ENCODE measurements around the gene TICAM2. TPM values are rescaled to one million over a fixed set of nuclear protein-coding genes. Genes with fewer than 3 reads are reported as not detected.
A peak's percentile ranks its signal among the peaks of the same experiment; 100 is the strongest.

TICAM2 gene
- total and polyA plus RNA-seq, 10 of the 15 experiments (the other 5 are each of a cell fraction or from before 2014, with no cell fraction given) = 0.14 to 7.0 (median 2.9) TPM

DNA sequence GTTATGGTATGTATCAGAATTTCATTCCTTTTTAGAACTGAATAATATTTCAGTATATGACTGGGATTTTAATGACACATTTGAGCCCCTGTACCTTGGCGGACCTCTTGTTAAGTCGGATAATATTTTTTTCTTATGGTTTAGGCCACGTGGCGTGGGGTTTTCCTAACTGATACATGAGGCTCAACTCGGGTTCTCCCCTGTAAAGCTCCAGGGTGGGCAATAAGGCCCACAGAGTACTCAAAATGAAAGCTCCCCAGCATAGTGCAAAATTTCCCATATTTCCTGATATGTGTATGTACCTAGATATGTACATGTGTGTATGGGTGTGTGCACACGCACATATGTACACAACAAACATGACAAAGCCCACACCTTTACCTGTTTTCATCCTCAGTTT lies 24.5 kb downstream of the TICAM2 start:
- FAIRE-seq (no peak), DNase-seq (ENCODE audit: low read depth, low spot score) (no peak), ATAC-seq (peak; percentile 60)
- Histone ChIP-seq H3K4me1 (ENCODE audit: control insufficient read depth, insufficient read depth, low read length) (peaks cover 43% of the 10 kb centered on the region), H3K27ac (ENCODE audit: control insufficient read depth, insufficient read depth) (peak overlapping the region; percentile 54), H3K9ac (ENCODE audit: control insufficient read depth, insufficient read depth, low read length) (no peak overlapping the region), H3K4me2 (ENCODE audit: control insufficient read depth, insufficient read depth) (0 out of 2 replicates have a peak overlapping the region, but pooled peaks have one; percentile 53), H3K9me3 (replicated peaks; ENCODE audit: control insufficient read depth, insufficient read depth, low read length) (peaks cover 10% of the 10 kb centered on the region; the same call in 2 of the 3 replicates), H2AFZ (ENCODE audit: control insufficient read depth, low read depth, low read length) (peak overlapping the region; percentile 13; the same call in 1 of the 2 replicates), H3K27me3 (replicated peaks in 1 of 2; ENCODE audit: control insufficient read depth in 2 of 2, insufficient read depth in 2 of 2, low read length in 1 of 2) (no peaks in the 10 kb centered on the region), H3K4me3 (no peak overlapping the region), H3K36me3 (ENCODE audit: control insufficient read depth in 2 of 2, insufficient read depth in 2 of 2, low read length in 1 of 2) (0 out of 4 replicates have a peak, but pooled peaks cover 0 to 4% of the 10 kb centered on the region in 2 experiments), H4K20me1 (ENCODE audit: control insufficient read depth, insufficient read depth) (no peaks in the 10 kb centered on the region), H3K79me2 (ENCODE audit: control insufficient read depth, insufficient read depth, low read length) (peaks cover 2% of the 10 kb centered on the region)
- intact Hi-C loops (cut with micrococcal nuclease; ENCODE audit: unreplicated experiment) (no loop called here), in situ Hi-C loops (cut with MboI) (loop anchor here (25.0 kb wide), 1 partner anchor 1140 kb away; no protein-coding TSS in a partner anchor)
- CTCF ChIA-PET = interaction anchor here (0.9 to 5.5 kb wide), 8 partner anchors 26 to 268 kb away, joined by 3 to 58 read pairs (median 4); partner anchors contain the start of gene FEM1C
- POLR2A ChIA-PET = interaction anchor here (0.7 to 2.0 kb wide), 8 partner anchors 24 to 201 kb away, joined by 3 to 9 read pairs (median 4); no protein-coding TSS in a partner anchor
- RAD21 ChIA-PET (ENCODE audit: unreplicated experiment) = interaction anchor here (0.7 to 7.7 kb wide), 13 partner anchors 10 to 480 kb away, joined by 3 to 66 read pairs (median 3); partner anchors contain the start of genes FEM1C and TICAM2
- 1% methylated on average over 6 of the region's 6 CpGs for WGBS (ENCODE audit: insufficient coverage, insufficient replicate concordance, low lambda C conversion rate, missing lambda C conversion rate)
- BruUV-seq (replicated peaks) = no TSS peak
- SMC1A ChIA-PET (ENCODE audit: uncharacterized antibody, unreplicated experiment) = interaction anchor here (0.6 to 11.4 kb wide), 15 partner anchors 8 to 781 kb away, joined by 3 to 156 read pairs (median 5); partner anchors contain the start of genes FEM1C, TICAM2 and TMED7
- TF ChIP-seq RELA (IDR thresholded peaks at IDR 0.05; ENCODE audit: borderline replicate concordance, partially characterized antibody) (peak; percentile 70), ASH2L (IDR thresholded peaks at IDR 0.05; ENCODE audit: borderline replicate concordance, low read depth) (no peak), CREB1 (IDR thresholded peaks at IDR 0.05; ENCODE audit: low read depth) (peak; percentile 24; the same call in 1 of the 2 replicates), PAX5 (IDR thresholded peaks at IDR 0.05; ENCODE audit: borderline replicate concordance, low read depth, low read length) (peak; percentile 47; the same call in 1 of the 2 replicates), STAT3 (IDR thresholded peaks at IDR 0.05; ENCODE audit: low read depth, low read length) (no peak), FOXM1 (IDR thresholded peaks at IDR 0.05; ENCODE audit: low read depth, low read length) (peak; percentile 88; the same call in 1 of the 2 replicates), NFIC (IDR thresholded peaks at IDR 0.05; ENCODE audit: low read depth, low read length) (peak; percentile 81), TBL1XR1 (IDR thresholded peaks at IDR 0.05; ENCODE audit: low read depth, low read length) (peak; percentile 60; the same call in 1 of the 2 replicates), YY1 (IDR thresholded peaks at IDR 0.05; ENCODE audit: low read depth, low read length) (no peak), MEF2B (IDR thresholded peaks at IDR 0.05; ENCODE audit: partially characterized antibody, poor library complexity, severe bottlenecking) (peak; percentile 57), IKZF2 (IDR thresholded peaks at IDR 0.05) (peak; percentile 26 to 75; a peak in 1 of 4 replicates), EP300 (IDR thresholded peaks at IDR 0.05; ENCODE audit: borderline replicate concordance in 1 of 2, control insufficient read depth in 1 of 2, low read depth in 2 of 2, low read length in 2 of 2) (peak; percentile 29 to 72; a peak in 1 of 4 replicates), ZBED1 (IDR thresholded peaks at IDR 0.05; ENCODE audit: borderline replicate concordance) (peak; percentile 69; the same call in 1 of the 2 replicates), NFYA (IDR thresholded peaks at IDR 0.05; ENCODE audit: borderline replicate concordance, low read depth, low read length) (no peak), POLR2A (IDR thresholded peaks at IDR 0.05; ENCODE audit: low read depth, low read length) (no peak), ETV6 (conservative IDR thresholded peaks at IDR 0.05 in 1 of 2, IDR thresholded peaks at IDR 0.05 in 1 of 2; ENCODE audit: borderline replicate concordance in 1 of 2, low read depth in 1 of 2) (peak in 1 of 2 experiments; percentile 37; a peak in 1 of 4 replicates)
- TF ChIP-seq, protein P1, sequence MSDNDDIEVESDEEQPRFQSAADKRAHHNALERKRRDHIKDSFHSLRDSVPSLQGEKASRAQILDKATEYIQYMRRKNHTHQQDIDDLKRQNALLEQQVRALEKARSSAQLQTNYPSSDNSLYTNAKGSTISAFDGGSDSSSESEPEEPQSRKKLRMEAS (IDR thresholded peaks at IDR 0.05; ENCODE audit: low read depth, low read length) = no peak
- TF ChIP-seq, protein P2, sequence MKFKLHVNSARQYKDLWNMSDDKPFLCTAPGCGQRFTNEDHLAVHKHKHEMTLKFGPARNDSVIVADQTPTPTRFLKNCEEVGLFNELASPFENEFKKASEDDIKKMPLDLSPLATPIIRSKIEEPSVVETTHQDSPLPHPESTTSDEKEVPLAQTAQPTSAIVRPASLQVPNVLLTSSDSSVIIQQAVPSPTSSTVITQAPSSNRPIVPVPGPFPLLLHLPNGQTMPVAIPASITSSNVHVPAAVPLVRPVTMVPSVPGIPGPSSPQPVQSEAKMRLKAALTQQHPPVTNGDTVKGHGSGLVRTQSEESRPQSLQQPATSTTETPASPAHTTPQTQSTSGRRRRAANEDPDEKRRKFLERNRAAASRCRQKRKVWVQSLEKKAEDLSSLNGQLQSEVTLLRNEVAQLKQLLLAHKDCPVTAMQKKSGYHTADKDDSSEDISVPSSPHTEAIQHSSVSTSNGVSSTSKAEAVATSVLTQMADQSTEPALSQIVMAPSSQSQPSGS (IDR thresholded peaks at IDR 0.05; ENCODE audit: low read length) = peak; percentile 80
- TF ChIP-seq, protein P3, sequence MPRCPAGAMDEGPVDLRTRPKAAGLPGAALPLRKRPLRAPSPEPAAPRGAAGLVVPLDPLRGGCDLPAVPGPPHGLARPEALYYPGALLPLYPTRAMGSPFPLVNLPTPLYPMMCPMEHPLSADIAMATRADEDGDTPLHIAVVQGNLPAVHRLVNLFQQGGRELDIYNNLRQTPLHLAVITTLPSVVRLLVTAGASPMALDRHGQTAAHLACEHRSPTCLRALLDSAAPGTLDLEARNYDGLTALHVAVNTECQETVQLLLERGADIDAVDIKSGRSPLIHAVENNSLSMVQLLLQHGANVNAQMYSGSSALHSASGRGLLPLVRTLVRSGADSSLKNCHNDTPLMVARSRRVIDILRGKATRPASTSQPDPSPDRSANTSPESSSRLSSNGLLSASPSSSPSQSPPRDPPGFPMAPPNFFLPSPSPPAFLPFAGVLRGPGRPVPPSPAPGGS (IDR thresholded peaks at IDR 0.05; ENCODE audit: borderline replicate concordance, insufficient read depth, low read depth, low read length, poor library complexity, severe bottlenecking) = peak; percentile 90
- TF ChIP-seq, protein P4, sequence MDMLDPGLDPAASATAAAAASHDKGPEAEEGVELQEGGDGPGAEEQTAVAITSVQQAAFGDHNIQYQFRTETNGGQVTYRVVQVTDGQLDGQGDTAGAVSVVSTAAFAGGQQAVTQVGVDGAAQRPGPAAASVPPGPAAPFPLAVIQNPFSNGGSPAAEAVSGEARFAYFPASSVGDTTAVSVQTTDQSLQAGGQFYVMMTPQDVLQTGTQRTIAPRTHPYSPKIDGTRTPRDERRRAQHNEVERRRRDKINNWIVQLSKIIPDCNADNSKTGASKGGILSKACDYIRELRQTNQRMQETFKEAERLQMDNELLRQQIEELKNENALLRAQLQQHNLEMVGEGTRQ (IDR thresholded peaks at IDR 0.05; ENCODE audit: borderline replicate concordance, low read depth, low read length) = peak; percentile 41; the same call in 1 of the 2 replicates

All from GM12878 (cell line).